IPS-18c (cell line): Measurements from ENCODE around the gene EXOC4.

ENCODE experiments used
- H3K4me3 ChIP-seq: 2 replicates; pipeline ENCODE4 v1.7.0; 2013; ENCODE audit warnings: low read depth, mild to moderate bottlenecking, low read length, moderate library complexity; ENCODE audit not compliant: insufficient read depth
- H3K9me3 ChIP-seq: one replicate; pipeline ENCODE4 v1.6.1; 2013; ENCODE audit warnings: mild to moderate bottlenecking, low read length, moderate library complexity; ENCODE audit not compliant: control insufficient read depth, insufficient read depth

Gene EXOC4

GRCh38 chr7:133789974-133790373 is 537.1 kb downstream of the EXOC4 start:
- Histone ChIP-seq H3K9me3 (no peaks in the 10 kb centered on the region), H3K4me3 (no peak overlapping the region)

GRCh38 chr7:133790911-133791310 is 538.0 kb downstream of the EXOC4 start:
- no peaks in the 10 kb centered on the region for H3K9me3 ChIP-seq
- no peak overlapping the region for H3K4me3 ChIP-seq

- Histone ChIP-seq H3K4me3 (no peak overlapping the region), H3K9me3 (no peaks in the 10 kb centered on the region)
These were observed 541.6 kb downstream of the EXOC4 start for GRCh38 chr7:133794479-133794878.

DNA sequence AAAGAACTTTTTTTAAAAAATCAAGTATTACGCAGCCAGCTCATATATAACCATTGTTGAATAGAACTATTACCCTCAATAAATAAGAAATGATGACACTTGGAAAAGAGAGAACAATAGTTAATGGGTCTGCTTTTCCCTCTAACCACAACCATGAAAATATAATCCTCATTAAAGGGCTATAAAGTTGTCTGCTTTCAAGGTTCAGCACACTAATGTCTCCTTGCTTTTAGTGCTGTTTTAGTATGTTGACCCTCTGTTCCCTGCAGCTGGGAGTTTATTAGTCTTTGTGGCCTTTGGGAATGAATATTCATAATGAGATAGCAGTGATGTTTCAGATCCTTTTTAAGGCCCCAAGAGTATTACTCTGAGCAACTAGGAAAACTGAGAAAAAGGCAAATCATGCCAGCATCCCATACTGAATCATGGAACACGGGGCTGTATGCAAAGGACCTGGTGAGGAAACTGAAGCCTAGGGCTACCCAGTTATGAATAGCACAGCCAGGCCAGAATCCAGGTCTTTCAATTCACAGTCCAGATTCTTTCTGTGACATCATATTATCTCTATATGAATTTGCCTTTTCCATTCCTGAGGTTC is 542.3 kb downstream of the EXOC4 start:
- no peaks in the 10 kb centered on the region for H3K9me3 ChIP-seq
- no peak overlapping the region for H3K4me3 ChIP-seq

DNA sequence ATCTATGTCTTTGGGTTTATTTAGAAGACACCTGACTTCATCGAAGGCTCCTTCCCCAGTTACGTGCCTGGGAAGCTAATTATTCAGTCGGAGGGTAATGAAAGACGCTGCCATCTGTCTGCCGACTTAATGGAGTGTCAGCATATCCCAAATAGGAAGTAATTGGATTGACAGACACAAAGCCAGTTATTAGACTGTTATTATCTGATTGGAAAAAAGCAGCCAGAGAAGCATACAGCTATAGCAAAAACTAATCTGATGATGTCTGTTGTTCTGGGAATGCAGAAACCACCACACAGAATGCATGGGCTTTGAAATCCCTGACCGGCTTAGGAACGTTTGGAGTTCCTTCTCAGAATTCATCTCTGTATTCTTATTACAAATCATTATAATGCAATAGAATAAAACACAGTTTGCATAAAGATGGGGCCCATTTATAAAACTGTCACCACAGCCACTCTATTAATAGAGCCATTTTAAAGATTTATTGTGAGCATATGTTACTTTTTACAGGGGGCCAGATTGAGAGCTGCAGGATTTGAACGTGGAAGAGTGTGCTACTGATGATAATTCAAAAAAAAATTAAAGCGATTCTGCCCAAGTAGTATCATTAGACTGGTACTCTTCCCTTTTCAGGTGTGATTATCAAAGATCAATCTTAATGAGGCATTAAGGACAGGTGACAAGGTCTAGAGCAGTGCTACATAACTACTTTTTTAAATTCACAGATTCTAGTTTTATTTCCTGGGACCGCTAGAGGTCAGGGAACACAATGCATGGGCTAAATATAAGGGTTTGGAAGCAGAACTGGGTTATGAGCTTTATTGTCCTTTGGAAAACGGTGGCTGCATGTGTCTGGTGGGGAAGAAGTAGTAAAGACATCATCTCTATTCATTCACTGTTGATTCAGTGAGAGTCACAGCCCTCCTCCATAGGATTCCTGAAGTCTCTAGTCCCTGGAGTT is 544.2 kb downstream of the EXOC4 start:
- no peak overlapping the region for H3K4me3 ChIP-seq

GRCh38 chr7:133797818-133798520 is 545.1 kb downstream of the EXOC4 start:
- no peak overlapping the region for H3K4me3 ChIP-seq

More for the DNA sequence above, 544.2 kb downstream of the EXOC4 start:
- H3K9me3 ChIP-seq: no peaks in the 10 kb centered on the region

GRCh38 chr7:133801341-133801740 is 548.5 kb downstream of the EXOC4 start:
- H3K9me3 ChIP-seq: no peaks in the 10 kb centered on the region
- no peak overlapping the region for H3K4me3 ChIP-seq

More at GRCh38 chr7:133797818-133798520, 545.1 kb downstream of the EXOC4 start:
- H3K9me3 ChIP-seq: no peaks in the 10 kb centered on the region

DNA sequence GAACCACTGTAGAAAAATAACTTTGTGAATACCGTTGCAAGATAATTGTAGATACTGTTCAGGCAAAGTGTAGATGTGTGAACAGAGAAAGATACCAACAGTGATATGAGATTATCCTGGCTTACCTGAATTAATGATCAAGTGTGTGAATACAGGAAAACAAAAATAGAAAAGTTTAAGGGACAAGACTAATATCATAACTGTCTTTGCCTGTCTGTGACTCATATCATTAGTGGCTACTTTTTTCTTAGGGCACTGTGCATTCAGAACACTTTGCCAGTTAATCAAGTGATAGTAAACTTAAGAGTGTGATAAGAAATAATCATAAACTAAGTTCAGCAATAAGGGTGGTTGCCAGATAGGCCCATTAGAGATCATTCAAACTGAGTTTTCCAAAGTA is 551.2 kb downstream of the EXOC4 start:
- Histone ChIP-seq H3K9me3 (no peaks in the 10 kb centered on the region), H3K4me3 (no peak overlapping the region)

GRCh38 chr7:133805426-133805825 is 552.5 kb downstream of the EXOC4 start:
- Histone ChIP-seq H3K9me3 (no peaks in the 10 kb centered on the region), H3K4me3 (no peak overlapping the region)

DNA sequence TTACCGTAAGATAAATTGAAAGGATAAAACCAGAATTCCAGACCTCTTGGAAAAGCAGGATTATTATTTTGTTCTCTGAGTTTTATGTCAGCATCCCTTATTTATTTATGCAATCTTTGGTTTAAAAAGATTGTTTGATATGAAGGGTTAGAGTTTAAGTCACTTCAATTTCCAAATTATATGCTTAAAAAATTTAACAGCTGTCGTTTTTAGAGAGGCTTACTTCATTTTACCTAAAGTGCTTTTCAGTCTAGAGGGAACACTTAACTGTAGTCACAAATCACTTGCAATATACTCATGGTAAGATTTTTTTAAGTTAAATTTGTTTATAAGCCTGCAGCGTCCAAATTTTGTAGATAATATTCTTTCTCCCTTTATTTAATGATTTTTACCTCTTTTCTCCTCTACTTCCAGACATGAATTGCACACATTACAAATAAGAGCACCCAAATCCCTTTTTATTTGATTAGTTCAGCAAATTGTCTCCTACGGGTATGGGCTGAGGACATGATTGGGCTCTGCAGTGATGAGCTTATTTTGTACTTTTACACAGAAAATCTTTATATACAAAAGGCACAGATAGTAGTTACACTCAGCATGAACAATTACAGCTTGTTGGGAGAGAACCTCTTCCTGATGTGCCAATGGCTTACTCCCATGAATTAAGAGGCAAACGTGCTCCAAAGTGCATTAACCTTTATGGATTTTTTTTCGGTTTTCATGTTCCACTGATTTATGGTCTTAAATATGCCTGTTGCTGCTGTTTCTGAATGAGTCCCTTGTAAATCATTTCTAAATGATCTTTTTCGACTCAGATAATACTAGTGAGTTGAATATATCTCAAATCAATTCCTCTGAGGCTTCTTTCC is 555.0 kb downstream of the EXOC4 start:
- no peak overlapping the region for H3K4me3 ChIP-seq
- no peaks in the 10 kb centered on the region for H3K9me3 ChIP-seq

DNA sequence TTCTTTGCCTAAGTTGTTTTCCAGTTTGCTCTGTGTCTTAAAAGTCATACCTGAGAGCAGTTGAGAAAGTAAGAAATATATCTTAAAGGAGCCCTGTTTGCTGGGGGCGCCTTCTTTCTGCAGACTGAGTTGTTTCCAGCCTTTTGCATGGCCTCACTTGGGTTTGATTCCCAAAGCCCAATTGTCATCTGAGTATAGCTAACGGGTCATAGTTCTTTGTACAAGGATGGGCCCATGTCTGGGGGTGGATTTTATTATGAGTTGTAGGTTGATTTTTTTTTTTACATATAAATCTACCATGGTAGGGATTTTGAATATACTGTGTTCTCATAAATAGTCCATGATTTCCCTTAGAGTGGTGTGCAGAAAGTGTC is 555.6 kb downstream of the EXOC4 start:
- H3K4me3 ChIP-seq: no peak overlapping the region
- no peaks in the 10 kb centered on the region for H3K9me3 ChIP-seq

DNA sequence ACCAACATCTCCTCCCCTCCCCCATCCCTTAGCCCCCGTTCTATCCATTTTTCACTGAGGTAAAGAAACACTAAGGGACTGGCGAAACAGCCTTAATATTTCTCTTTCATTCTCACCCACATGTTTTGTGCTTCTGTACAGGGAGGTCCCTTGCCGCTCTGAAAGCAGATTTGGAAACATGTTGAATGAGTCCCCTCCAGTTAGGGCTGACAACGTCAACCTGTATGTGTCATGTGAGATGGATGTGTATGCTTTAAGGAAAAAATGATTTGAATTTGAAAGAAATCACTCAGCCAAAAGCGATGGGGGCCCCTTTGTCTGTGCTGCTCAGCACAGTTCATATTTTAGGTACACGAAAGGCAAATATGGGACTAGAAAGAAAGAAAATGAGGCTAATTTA is 560.0 kb downstream of the EXOC4 start:
- Histone ChIP-seq H3K9me3 (no peaks in the 10 kb centered on the region), H3K4me3 (no peak overlapping the region)

GRCh38 chr7:133815611-133816210 is 562.8 kb downstream of the EXOC4 start:
- no peaks in the 10 kb centered on the region for H3K9me3 ChIP-seq
- no peak overlapping the region for H3K4me3 ChIP-seq

DNA sequence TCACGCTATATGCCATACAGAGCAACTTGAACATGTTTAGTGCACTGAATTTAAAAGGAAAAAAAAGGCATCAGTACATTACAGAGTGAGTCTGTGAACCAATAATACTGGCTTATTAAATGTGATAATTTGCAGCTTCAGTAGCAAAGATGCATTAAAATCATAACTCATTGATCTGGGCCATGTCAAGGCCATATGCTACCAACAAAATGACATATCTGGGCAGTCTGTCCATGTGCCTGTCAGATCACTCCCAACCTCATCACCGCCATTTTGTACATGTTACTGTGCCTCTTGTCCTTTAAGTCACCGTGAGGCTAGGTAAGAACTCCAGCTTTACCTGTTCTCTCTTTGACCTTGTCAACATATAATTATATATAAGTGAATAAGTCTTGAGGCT is 566.8 kb downstream of the EXOC4 start:
- H3K9me3 ChIP-seq: no peaks in the 10 kb centered on the region
- no peak overlapping the region for H3K4me3 ChIP-seq

GRCh38 chr7:133820584-133820983 is 567.7 kb downstream of the EXOC4 start:
- H3K9me3 ChIP-seq: no peaks in the 10 kb centered on the region
- H3K4me3 ChIP-seq: no peak overlapping the region

DNA sequence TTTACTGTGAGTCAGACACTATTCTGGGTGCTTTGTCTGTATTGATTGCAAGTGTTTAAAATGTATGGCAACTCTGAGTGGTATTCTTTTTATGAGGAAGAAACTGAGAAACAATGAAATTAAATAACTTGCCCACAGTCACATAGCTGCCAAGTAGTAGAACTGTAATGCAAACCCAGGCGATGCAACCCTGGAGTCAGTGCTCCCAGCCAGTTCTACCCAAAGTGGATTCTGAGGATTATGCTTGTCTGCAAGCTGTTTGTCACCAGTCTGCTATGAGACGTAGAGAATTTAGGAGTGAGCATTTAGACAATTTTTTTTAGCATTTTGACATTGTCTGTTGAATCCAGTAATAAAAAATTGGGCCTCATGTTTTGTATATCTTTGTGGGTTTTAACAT is 568.3 kb downstream of the EXOC4 start:
- Histone ChIP-seq H3K9me3 (no peaks in the 10 kb centered on the region), H3K4me3 (no peak overlapping the region)
